ENCODE measurements around the gene PIRT.

PIRT gene

GRCh38 chr17:10775740-10776356 lies 62.0 kb downstream of the PIRT start:
- peaks cover 12% of the 10 kb centered on the region for H3K27me3 Mint-ChIP-seq

GRCh38 chr17:10775058-10775457 lies 62.8 kb downstream of the PIRT start:
- ATAC-seq (replicated peaks; ENCODE audit: extremely low read depth, poor library complexity, severe bottlenecking) (no peak), DNase-seq (ENCODE audit: low spot score in 2 of 2) (no peak)
- no peak overlapping the region for H3K27ac Mint-ChIP-seq (ENCODE audit: low read depth)
- H3K4me1 Mint-ChIP-seq, result no peaks in the 10 kb centered on the region
- no peaks in the 10 kb centered on the region for H3K36me3 Mint-ChIP-seq (ENCODE audit: insufficient read depth)
- no peak overlapping the region for H3K4me3 Mint-ChIP-seq
- H3K27me3 Mint-ChIP-seq, result peaks cover 12% of the 10 kb centered on the region
- peaks cover 6% of the 10 kb centered on the region for H3K9me3 Mint-ChIP-seq

More at GRCh38 chr17:10775740-10776356, 62.0 kb downstream of the PIRT start:
- ATAC-seq (replicated peaks; ENCODE audit: extremely low read depth, poor library complexity, severe bottlenecking), result no peak
- Mint-ChIP-seq H3K36me3 (ENCODE audit: insufficient read depth) (no peaks in the 10 kb centered on the region), H3K27ac (ENCODE audit: low read depth) (no peak overlapping the region), H3K4me1 (no peaks in the 10 kb centered on the region), H3K9me3 (peaks cover 6% of the 10 kb centered on the region), H3K4me3 (no peak overlapping the region)
- no peak for DNase-seq (ENCODE audit: low spot score in 2 of 2)

DNA sequence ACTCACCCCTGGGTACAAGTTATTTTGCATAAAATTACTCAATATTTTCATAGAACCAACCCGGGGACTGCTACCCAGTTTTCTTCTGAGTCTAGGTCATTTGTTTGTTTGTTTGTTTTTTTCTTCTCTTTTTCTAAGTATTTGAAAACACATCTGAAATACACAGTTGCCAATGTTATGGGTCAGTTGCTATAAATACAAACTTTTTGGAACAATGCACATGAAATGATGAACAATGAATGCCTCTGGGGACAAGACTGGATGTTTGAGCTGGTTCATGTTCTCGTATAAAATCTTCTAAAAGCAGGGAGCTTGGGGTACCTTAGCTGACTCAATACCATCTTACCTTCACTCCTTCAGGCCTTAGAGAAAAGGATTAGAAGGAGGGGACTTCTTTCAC lies 64.5 kb downstream of the PIRT start:
- no peak overlapping the region for H3K27ac Mint-ChIP-seq (ENCODE audit: low read depth)
- ATAC-seq (replicated peaks; ENCODE audit: extremely low read depth, poor library complexity, severe bottlenecking), result no peak
- H3K4me3 Mint-ChIP-seq, result no peak overlapping the region
- peaks cover 6% of the 10 kb centered on the region for H3K9me3 Mint-ChIP-seq
- DNase-seq (ENCODE audit: low spot score in 2 of 2), result no peak
- no peaks in the 10 kb centered on the region for H3K4me1 Mint-ChIP-seq
- peaks cover 12% of the 10 kb centered on the region for H3K27me3 Mint-ChIP-seq
- no peaks in the 10 kb centered on the region for H3K36me3 Mint-ChIP-seq (ENCODE audit: insufficient read depth)

Data from central memory CD8-positive, alpha-beta T cell (primary cell).